ENCODE data around the gene SRPK1. TPM values are rescaled to one million over a fixed set of nuclear protein-coding genes. Genes with fewer than 3 reads are reported as not detected.
"Not testable (repeated sequence)": the region's sequence is repeated elsewhere in the genome, so short reads cannot be mapped to it uniquely, and the experiment has no call there.

Gene SRPK1
- total RNA-seq, 3 donors from 2014 or later (not counting 1 experiment from before 2014, with no cell fraction given), result 38.6 to 63.8 (median 43.2) TPM

DNA sequence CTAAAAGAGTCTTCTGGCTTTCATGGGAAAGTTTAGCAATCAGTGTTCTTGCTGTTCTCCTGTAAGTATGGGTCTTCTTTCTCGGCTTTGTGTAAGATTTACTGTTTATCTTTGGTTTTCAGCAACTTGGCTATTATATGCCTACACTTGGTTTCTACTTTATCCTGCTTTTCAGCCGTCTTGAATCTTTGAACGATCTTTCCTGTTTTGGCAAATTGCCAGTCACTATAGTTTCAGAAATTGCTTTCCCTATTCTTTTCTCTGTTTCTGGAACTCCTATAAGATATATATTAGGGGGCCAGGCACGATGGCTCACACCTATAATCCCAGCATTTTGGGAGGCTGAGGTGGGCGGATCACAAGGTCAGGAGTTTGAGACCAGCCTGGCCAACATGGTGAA is 14.6 kb upstream of the SRPK1 start:
- Mint-ChIP-seq H3K36me3 (no peaks in the 10 kb centered on the region), H3K4me3 (no peak overlapping the region), H3K4me1 (peaks cover 0 to 6% of the 10 kb centered on the region in 2 donors), H3K27ac (no peak overlapping the region), H3K9me3 (no peaks in the 10 kb centered on the region), H3K27me3 (ENCODE audit: low read depth in 2 of 2) (peaks cover 24 to 30% of the 10 kb centered on the region in 2 donors)
- H3K9me3 ChIP-seq (ENCODE audit: control insufficient read depth, insufficient read depth, low read length), result no peaks in the 10 kb centered on the region
- 73% methylated on average over 5 of the region's 5 CpGs for WGBS (ENCODE audit: insufficient coverage)
- no peak for DNase-seq
- no peak overlapping the region for H3K4me3 ChIP-seq (ENCODE audit: low read length)
- no peaks in the 10 kb centered on the region for H3K36me3 ChIP-seq (ENCODE audit: control insufficient read depth, insufficient read depth, low read length)
- H3K27me3 ChIP-seq (ENCODE audit: control insufficient read depth, insufficient read depth, low read length), result no peaks in the 10 kb centered on the region
- ATAC-seq, result no peak
- intact Hi-C loops (cut with micrococcal nuclease), result no loop called here
- H3K4me1 ChIP-seq (ENCODE audit: control insufficient read depth, insufficient read depth, low read length), result no peaks in the 10 kb centered on the region
- H3K27ac ChIP-seq (ENCODE audit: low read length), result no peak overlapping the region
- TF ChIP-seq, protein P1, sequence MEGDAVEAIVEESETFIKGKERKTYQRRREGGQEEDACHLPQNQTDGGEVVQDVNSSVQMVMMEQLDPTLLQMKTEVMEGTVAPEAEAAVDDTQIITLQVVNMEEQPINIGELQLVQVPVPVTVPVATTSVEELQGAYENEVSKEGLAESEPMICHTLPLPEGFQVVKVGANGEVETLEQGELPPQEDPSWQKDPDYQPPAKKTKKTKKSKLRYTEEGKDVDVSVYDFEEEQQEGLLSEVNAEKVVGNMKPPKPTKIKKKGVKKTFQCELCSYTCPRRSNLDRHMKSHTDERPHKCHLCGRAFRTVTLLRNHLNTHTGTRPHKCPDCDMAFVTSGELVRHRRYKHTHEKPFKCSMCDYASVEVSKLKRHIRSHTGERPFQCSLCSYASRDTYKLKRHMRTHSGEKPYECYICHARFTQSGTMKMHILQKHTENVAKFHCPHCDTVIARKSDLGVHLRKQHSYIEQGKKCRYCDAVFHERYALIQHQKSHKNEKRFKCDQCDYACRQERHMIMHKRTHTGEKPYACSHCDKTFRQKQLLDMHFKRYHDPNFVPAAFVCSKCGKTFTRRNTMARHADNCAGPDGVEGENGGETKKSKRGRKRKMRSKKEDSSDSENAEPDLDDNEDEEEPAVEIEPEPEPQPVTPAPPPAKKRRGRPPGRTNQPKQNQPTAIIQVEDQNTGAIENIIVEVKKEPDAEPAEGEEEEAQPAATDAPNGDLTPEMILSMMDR (IDR thresholded peaks at IDR 0.05), result no peak

DNA sequence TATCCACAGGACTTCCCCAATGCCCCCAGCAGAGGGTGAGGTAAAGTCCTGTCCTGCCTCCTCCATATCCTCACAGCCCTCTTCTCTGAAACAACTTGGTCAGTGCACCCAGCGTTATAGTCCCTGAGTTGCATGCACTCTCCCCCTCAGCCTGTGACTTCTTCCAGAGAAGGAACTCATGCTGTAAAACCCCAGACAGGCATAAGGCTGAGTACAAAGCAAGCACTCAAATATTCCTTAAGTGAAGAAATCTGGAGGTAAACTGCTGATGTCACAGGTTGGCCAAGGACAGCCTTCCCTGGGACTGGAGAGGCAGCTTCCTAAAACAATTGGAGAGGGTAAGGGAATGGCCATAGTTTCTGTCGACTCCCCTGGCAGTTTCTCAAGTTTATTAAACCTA is 12.9 kb upstream of the SRPK1 start:
- no peaks in the 10 kb centered on the region for H3K27me3 ChIP-seq (ENCODE audit: control insufficient read depth, insufficient read depth, low read length)
- H3K36me3 Mint-ChIP-seq, result no peaks in the 10 kb centered on the region
- no peaks in the 10 kb centered on the region for H3K9me3 Mint-ChIP-seq
- no peak overlapping the region for H3K27ac Mint-ChIP-seq
- peaks cover 0 to 6% of the 10 kb centered on the region in 2 donors for H3K4me1 Mint-ChIP-seq
- H3K27ac ChIP-seq (ENCODE audit: low read length), result no peak overlapping the region
- peaks cover 24 to 25% of the 10 kb centered on the region in 2 donors for H3K27me3 Mint-ChIP-seq (ENCODE audit: low read depth in 2 of 2)
- TF ChIP-seq, protein P1 (IDR thresholded peaks at IDR 0.05), result no peak
- DNase-seq, result no peak
- intact Hi-C loops (cut with micrococcal nuclease), result no loop called here
- ATAC-seq, result no peak
- H3K4me3 Mint-ChIP-seq, result no peak overlapping the region
- no peaks in the 10 kb centered on the region for H3K36me3 ChIP-seq (ENCODE audit: control insufficient read depth, insufficient read depth, low read length)
- no peak overlapping the region for H3K4me3 ChIP-seq (ENCODE audit: low read length)
- no peaks in the 10 kb centered on the region for H3K9me3 ChIP-seq (ENCODE audit: control insufficient read depth, insufficient read depth, low read length)
- WGBS (ENCODE audit: insufficient coverage), result 83% methylated on average over 2 of the region's 2 CpGs
- H3K4me1 ChIP-seq (ENCODE audit: control insufficient read depth, insufficient read depth, low read length), result no peaks in the 10 kb centered on the region

DNA sequence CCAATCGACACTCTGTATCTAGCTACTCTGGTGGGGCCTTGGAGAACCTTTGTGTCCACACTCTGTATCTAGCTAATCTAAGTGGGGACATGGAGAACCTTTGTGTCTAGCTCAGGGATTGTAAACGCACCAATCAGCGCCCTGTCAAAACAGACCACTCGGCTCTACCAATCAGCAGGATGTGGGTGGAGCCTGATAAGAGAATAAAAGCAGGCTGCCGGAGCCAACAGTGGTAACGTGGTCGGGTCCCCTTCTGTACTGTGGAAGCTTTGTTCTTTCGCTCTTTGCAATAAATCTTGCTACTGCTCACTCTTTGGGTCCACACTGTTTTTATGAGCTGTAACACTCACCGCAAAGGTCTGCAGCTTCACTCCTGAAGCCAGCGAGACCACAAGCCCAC is 11.0 kb upstream of the SRPK1 start:
- H3K27ac Mint-ChIP-seq; H3K36me3 ChIP-seq (ENCODE audit: control insufficient read depth, insufficient read depth, low read length); H3K4me1 Mint-ChIP-seq; intact Hi-C loops (cut with micrococcal nuclease); H3K27ac ChIP-seq (ENCODE audit: low read length); H3K27me3 ChIP-seq (ENCODE audit: control insufficient read depth, insufficient read depth, low read length); H3K9me3 Mint-ChIP-seq; H3K9me3 ChIP-seq (ENCODE audit: control insufficient read depth, insufficient read depth, low read length); DNase-seq; ATAC-seq; H3K4me3 ChIP-seq (ENCODE audit: low read length); H3K36me3 Mint-ChIP-seq; H3K4me1 ChIP-seq (ENCODE audit: control insufficient read depth, insufficient read depth, low read length): not testable (repeated sequence)
- H3K4me3 Mint-ChIP-seq, result peak overlapping the region; percentile 52
- WGBS (ENCODE audit: insufficient coverage), result 61% methylated on average over 9 of the region's 10 CpGs
- peaks cover 13 to 15% of the 10 kb centered on the region in 2 donors for H3K27me3 Mint-ChIP-seq (ENCODE audit: low read depth in 2 of 2)

DNA sequence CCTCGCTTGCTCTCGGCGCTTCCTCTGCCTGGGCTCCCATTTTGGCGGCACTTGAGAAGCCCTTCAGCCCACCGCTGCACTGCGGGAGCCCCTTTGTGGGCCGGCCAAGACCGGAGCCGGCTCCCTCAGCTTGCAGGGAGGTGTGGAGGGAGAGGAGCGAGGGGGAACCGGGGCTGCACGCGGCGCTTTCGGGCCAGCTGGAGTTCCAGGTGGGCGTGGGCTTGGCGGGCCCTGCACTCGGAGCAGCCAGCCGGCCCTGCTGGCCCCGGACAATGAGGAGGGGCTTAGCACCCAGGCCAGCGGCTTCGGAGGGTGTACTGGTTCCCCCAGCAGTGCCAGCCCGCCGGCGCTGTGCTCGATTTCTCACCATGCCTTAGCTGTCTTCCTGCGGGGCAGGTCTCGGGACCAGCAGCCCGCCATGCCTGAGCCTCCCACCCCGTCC is 10.2 kb upstream of the SRPK1 start:
- no peak for ATAC-seq
- H3K9me3 ChIP-seq (ENCODE audit: control insufficient read depth, insufficient read depth, low read length), result no peaks in the 10 kb centered on the region
- H3K9me3 Mint-ChIP-seq, result no peaks in the 10 kb centered on the region
- H3K4me1 Mint-ChIP-seq, result peaks cover 0 to 6% of the 10 kb centered on the region in 2 donors
- DNase-seq, result no peak
- H3K36me3 ChIP-seq (ENCODE audit: control insufficient read depth, insufficient read depth, low read length), result no peaks in the 10 kb centered on the region
- TF ChIP-seq, protein P1 (IDR thresholded peaks at IDR 0.05), result no peak
- H3K36me3 Mint-ChIP-seq, result no peaks in the 10 kb centered on the region
- H3K4me3 ChIP-seq (ENCODE audit: low read length), result no peak overlapping the region
- H3K27me3 ChIP-seq (ENCODE audit: control insufficient read depth, insufficient read depth, low read length), result no peaks in the 10 kb centered on the region
- H3K4me3 Mint-ChIP-seq, result no peak overlapping the region
- 96% methylated on average over 30 of the region's 30 CpGs for WGBS (ENCODE audit: insufficient coverage)
- H3K27ac Mint-ChIP-seq, result no peak overlapping the region
- intact Hi-C loops (cut with micrococcal nuclease), result no loop called here
- H3K27ac ChIP-seq (ENCODE audit: low read length), result no peak overlapping the region
- H3K27me3 Mint-ChIP-seq (ENCODE audit: low read depth in 2 of 2), result peaks cover 6 to 15% of the 10 kb centered on the region in 2 donors
- H3K4me1 ChIP-seq (ENCODE audit: control insufficient read depth, insufficient read depth, low read length), result no peaks in the 10 kb centered on the region
